ENCODE results near the gene SLC9A5.

DNA sequence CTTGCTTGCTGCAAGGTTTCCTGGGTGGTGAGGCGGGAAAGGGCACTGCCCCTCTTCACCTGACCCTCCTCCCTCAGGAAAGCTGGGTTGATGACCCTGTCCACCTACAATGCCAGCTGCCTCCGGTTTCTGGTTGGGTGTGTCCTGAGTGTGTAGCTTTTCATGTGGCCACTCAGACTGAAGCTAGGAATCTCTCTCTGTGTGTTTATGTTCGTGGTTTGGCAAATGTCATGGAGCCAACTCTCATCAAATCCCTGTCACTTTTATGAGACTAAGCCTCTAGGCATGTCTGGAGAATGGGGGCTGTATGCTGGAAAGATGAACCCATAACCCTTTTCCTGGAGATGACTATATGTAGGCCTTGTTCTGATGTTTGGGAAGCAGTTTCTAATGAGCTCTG lies 47.6 kb downstream of the SLC9A5 start:
- no peak for TF ChIP-seq POLR2AphosphoS5 (IDR thresholded peaks at IDR 0.05; ENCODE audit: low read depth)
- TF ChIP-seq, protein P1, sequence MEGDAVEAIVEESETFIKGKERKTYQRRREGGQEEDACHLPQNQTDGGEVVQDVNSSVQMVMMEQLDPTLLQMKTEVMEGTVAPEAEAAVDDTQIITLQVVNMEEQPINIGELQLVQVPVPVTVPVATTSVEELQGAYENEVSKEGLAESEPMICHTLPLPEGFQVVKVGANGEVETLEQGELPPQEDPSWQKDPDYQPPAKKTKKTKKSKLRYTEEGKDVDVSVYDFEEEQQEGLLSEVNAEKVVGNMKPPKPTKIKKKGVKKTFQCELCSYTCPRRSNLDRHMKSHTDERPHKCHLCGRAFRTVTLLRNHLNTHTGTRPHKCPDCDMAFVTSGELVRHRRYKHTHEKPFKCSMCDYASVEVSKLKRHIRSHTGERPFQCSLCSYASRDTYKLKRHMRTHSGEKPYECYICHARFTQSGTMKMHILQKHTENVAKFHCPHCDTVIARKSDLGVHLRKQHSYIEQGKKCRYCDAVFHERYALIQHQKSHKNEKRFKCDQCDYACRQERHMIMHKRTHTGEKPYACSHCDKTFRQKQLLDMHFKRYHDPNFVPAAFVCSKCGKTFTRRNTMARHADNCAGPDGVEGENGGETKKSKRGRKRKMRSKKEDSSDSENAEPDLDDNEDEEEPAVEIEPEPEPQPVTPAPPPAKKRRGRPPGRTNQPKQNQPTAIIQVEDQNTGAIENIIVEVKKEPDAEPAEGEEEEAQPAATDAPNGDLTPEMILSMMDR (IDR thresholded peaks at IDR 0.05; ENCODE audit: insufficient read depth, low read length): no peak

All from HL-60 (cell line).